HG03045 (cell line): Measurements from ENCODE around the gene ITIH4.

Experiments used
- ATAC-seq: cut with Tn5 transposase; IDR thresholded peaks from one replicate; pipeline ENCODE4 v1.9.1; 2021; ENCODE audit warnings: mild to moderate bottlenecking, moderate library complexity; ENCODE audit not compliant: unreplicated experiment

ITIH4 gene

DNA sequence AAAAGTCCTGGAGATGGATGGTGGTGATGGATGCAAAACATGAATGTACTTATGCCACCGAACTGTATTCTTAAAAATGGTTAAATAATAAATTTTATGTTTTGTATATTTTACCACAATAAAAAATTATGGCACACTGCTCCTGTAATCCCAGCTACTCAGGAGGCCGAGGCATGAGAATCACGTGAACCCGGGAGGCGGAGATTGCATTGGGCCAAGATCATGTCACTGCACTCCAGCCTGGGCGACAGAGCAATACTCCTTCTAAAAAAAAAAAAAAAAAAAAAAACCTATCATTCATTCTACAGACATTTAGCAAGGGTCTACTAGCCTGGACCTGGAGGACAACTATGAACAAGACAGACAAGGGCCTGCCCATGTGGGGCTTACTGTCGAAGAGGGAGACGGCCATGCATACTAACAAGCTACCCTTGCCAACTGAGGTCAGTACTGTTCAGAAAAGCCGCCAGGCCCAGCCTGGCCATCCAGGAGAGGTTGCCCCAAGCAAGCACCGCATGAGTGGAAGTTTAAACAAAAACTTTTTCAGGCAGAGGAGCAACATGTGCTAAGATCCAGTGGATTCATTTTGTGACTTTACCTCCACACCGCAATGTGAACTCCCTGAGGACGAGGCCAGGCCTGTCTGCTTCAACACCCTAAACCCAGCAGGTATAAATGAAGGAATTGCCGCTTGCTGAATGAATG is 57.0 kb downstream of the ITIH4 start:
- ATAC-seq: no peak

DNA sequence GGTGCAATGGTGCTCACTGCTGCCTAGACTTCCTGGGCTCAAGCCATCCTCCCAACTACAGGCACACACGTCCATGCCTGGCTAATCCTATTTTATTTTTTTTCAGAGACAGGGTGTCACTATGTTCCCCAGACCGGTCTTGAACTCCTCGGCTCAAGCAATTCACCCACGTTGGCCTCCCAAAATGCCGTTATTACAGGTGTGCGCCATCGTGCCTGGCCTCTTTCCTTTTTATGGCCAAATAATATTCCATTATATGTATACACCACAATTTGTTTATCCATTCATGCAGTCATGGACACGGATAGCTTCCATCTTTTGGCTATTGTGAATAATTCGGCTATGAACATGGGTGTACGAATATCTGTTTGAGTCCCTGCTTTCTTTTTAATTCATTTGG is 58.8 kb downstream of the ITIH4 start:
- ATAC-seq: no peak

DNA sequence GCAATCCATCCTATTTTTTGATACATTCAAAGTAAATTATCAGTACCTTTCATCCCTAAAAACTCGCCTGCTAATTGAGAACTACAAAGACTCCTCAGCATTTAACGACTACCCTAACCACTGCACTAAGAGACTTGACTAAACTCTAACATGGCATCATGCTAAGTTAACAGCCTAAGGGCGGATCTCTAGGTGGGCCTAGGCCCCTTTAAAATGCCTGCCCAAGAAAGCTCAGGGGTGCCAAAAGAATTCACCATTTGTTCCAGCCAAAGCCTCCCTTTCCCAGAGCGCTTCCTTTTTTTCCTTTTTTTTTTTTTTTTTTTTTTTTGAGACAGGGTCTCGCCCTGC is 59.2 kb downstream of the ITIH4 start:
- ATAC-seq: peak; percentile 8

DNA sequence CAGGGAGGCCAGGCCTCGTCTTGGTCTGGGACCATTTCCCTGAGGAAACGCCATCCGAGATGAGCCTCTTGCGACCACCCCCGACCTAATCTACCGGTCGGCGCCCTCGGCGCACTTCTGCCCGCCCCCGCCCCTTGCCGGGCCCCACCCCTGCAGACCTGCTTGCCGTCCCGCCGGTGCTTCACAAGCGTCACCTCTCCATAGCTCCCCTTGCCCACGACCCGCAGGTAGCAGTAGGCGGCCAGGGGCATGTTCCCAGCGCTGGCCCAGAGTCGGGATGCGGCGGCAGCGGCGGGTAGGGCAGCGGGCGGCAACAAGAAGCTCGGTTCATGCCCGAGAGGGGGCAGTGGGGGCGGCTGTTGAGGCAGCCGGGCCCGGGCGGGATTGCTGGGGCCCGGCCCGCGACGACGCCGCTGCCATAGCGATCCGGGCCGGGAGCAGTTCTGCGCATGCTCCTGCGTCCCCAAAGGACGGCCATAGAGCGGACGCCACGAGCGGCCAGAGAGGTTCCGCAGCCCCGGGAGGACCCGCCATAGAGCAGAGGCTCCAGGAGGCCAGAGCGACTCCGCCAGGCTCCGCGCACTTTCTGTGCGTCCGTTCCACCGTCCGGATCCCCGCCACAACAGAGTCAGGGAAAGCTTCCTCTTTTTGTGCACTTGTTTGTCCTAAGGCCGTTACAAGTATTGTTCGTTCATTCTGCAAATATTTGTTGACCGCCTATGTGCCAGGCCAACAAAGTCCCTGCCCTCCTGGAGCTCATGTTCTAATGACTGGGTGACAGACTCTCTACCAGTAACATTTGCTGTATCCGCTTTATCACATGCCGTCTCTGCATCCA is 59.8 kb downstream of the ITIH4 start, which contains the start of gene NEK4:
Gene NEK4 (minus strand): TSS at position 445 of the 838 bp plus-strand sequence. CDS start 194 bp downstream, at position 251.
- peak; percentile 88 for ATAC-seq

DNA sequence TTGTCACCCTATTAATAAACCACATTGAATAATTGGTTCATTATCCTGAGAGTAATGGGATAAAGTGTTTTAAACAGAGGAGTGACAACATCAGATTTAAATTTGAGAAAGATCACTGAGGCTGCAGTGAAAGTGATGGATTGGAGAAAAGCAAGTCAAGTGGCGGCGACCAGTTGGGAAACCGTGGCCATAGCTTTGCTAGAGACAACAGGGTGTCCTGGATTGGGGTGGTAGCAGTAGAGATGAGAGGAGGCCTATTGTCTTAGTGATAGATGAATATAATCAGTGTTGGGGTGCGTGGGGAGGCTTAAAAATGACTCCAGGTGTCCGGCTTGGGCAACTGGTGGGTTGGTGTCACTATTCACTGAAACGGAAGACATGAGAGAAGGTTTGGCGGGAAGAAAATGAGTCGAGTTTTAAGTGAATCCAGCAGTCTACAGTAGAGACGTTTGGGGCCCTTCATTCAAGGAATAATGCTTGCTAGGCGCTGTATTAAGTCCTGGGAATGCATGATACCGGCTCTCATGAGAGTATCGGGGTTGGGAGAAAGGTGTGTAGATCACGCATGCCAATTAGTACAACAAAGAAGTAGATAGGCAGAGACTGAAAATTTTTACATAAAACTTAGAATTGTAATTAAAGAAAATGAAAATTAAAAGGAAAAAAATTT is 60.6 kb downstream of the ITIH4 start:
- no peak for ATAC-seq

DNA sequence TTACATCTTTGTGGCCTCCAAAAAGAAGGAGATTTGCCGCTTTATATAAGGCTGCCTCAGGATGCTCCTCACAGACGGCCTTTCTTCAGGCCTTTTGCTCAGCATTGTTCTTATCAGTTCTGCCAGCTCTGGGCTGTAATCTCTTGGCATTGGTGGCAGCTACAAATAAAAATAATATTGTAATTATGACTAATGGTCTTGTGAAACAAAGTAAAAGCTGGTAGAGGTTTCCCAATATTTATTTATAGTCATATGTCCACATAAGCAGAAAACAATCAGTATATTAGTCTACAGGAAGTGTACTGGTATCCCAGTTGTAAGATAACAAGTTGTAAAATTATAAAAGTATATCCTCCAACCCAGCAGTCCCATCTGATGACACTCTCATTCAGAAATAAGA is 67.0 kb downstream of the ITIH4 start:
- ATAC-seq: no peak
